Loucy (cell line): ENCODE measurements around the gene TMEM178A.

ENCODE experiments used
- H2AFZ ChIP-seq: fragments of 200-600 bp; sonication (generic); 2 replicates; pipeline ENCODE4 v1.6.0; 2016; ENCODE audit warnings: antibody characterized with exemption, mild to moderate bottlenecking, low read length, moderate library complexity
- H3F3A ChIP-seq: fragments of 200-600 bp; 2 replicates; pipeline ENCODE4 v1.6.0; 2016; ENCODE audit warnings: antibody characterized with exemption, low read depth, mild to moderate bottlenecking
- H3K27me3 ChIP-seq: fragments of 200-600 bp; sonication (generic); 2 replicates; pipeline ENCODE4 v1.6.1; 2014; ENCODE audit warnings: low read length, mild to moderate bottlenecking; ENCODE audit not compliant: insufficient read depth, poor library complexity, severe bottlenecking
- H3K36me3 ChIP-seq: fragments of 200-600 bp; sonication (generic); 2 replicates; pipeline ENCODE4 v1.6.1; 2016; ENCODE audit warnings: low read length; ENCODE audit not compliant: insufficient read depth
- H3K4me1 ChIP-seq: fragments of 200-600 bp; sonication (generic); 2 replicates; pipeline ENCODE4 v1.5.1; 2014; ENCODE audit warnings: low read length, mild to moderate bottlenecking; ENCODE audit not compliant: insufficient read depth, poor library complexity, severe bottlenecking
- H3K4me2 ChIP-seq: fragments of 200-600 bp; sonication (generic); 2 replicates; pipeline ENCODE4 v1.6.0; 2014; ENCODE audit warnings: antibody characterized with exemption, low read length, low read depth, mild to moderate bottlenecking; ENCODE audit not compliant: poor library complexity, severe bottlenecking
- H3K4me3 ChIP-seq: fragments of 200-600 bp; sonication (generic); 2 replicates; pipeline ENCODE4 v1.5.1; 2014; ENCODE audit warnings: low read length, mild to moderate bottlenecking, mixed read lengths; ENCODE audit not compliant: poor library complexity, severe bottlenecking
- H3K79me2 ChIP-seq: fragments of 200-600 bp; sonication (generic); 2 replicates; pipeline ENCODE4 v1.6.1; 2014; ENCODE audit warnings: low read length; ENCODE audit not compliant: insufficient read depth
- H3K9ac ChIP-seq: fragments of 200-600 bp; sonication (generic); 2 replicates; pipeline ENCODE4 v1.6.0; 2014; ENCODE audit warnings: mild to moderate bottlenecking, low read depth, low read length, moderate library complexity; ENCODE audit not compliant: poor library complexity, severe bottlenecking
- H3K9me2 ChIP-seq: fragments of 200-600 bp; sonication (generic); replicated peaks from 2 replicates; pipeline ENCODE4 v1.6.1; 2016; ENCODE audit warnings: low read depth, low read length, mixed read lengths
- H3K9me3 ChIP-seq: fragments of 200-600 bp; sonication (generic); 2 replicates; pipeline ENCODE4 v1.6.1; 2014; ENCODE audit warnings: mild to moderate bottlenecking, antibody characterized with exemption, low read length, low read depth; ENCODE audit not compliant: insufficient read depth
- H4K20me1 ChIP-seq: fragments of 200-600 bp; sonication (generic); 2 replicates; pipeline ENCODE4 v1.6.0; 2014; ENCODE audit warnings: antibody characterized with exemption, low read length, mild to moderate bottlenecking; ENCODE audit not compliant: insufficient read depth, poor library complexity, severe bottlenecking
- EZH2phosphoT487 ChIP-seq: fragments of 200-600 bp; IDR thresholded peaks from 2 replicates; pipeline ENCODE4 v1.6.1; 2018; ENCODE audit warnings: antibody characterized with exemption, mild to moderate bottlenecking, moderate library complexity, borderline replicate concordance
- TF ChIP-seq, protein P1 (sequence below): fragments of 200-600 bp; sonication (generic); conservative IDR thresholded peaks from 2 replicates; pipeline ENCODE4 v1.5.1; 2014; ENCODE audit warnings: mild to moderate bottlenecking, antibody characterized with exemption, low read length

Gene TMEM178A

GRCh38 chr2:39636306-39636705 is 29.4 kb upstream of the TMEM178A start:
- Histone ChIP-seq H3K9ac (no peak overlapping the region), H3K4me1 (no peaks in the 10 kb centered on the region), H3K36me3 (no peaks in the 10 kb centered on the region), H4K20me1 (no peaks in the 10 kb centered on the region), H3K27me3 (no peaks in the 10 kb centered on the region), H3F3A (no peaks in the 10 kb centered on the region), H2AFZ (no peak overlapping the region), H3K4me3 (no peak overlapping the region), H3K79me2 (no peaks in the 10 kb centered on the region), H3K4me2 (no peak overlapping the region), H3K9me2 (no peaks in the 10 kb centered on the region), H3K9me3 (no peaks in the 10 kb centered on the region)
- TF ChIP-seq EZH2phosphoT487 = no peak
- TF ChIP-seq, protein P1, sequence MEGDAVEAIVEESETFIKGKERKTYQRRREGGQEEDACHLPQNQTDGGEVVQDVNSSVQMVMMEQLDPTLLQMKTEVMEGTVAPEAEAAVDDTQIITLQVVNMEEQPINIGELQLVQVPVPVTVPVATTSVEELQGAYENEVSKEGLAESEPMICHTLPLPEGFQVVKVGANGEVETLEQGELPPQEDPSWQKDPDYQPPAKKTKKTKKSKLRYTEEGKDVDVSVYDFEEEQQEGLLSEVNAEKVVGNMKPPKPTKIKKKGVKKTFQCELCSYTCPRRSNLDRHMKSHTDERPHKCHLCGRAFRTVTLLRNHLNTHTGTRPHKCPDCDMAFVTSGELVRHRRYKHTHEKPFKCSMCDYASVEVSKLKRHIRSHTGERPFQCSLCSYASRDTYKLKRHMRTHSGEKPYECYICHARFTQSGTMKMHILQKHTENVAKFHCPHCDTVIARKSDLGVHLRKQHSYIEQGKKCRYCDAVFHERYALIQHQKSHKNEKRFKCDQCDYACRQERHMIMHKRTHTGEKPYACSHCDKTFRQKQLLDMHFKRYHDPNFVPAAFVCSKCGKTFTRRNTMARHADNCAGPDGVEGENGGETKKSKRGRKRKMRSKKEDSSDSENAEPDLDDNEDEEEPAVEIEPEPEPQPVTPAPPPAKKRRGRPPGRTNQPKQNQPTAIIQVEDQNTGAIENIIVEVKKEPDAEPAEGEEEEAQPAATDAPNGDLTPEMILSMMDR = no peak

GRCh38 chr2:39638581-39638980 is 27.1 kb upstream of the TMEM178A start:
- Histone ChIP-seq H3K9me3 (no peaks in the 10 kb centered on the region), H3K4me1 (no peaks in the 10 kb centered on the region), H3K4me2 (no peak overlapping the region), H3K79me2 (no peaks in the 10 kb centered on the region), H4K20me1 (no peaks in the 10 kb centered on the region), H3F3A (no peaks in the 10 kb centered on the region), H3K4me3 (no peak overlapping the region), H3K9ac (no peak overlapping the region), H2AFZ (no peak overlapping the region), H3K9me2 (no peaks in the 10 kb centered on the region), H3K27me3 (no peaks in the 10 kb centered on the region), H3K36me3 (no peaks in the 10 kb centered on the region)
- no peak for TF ChIP-seq EZH2phosphoT487
- TF ChIP-seq, protein P1 = no peak

- Histone ChIP-seq H3K79me2 (no peaks in the 10 kb centered on the region), H3K4me2 (no peak overlapping the region), H2AFZ (no peak overlapping the region), H3K9me3 (no peaks in the 10 kb centered on the region), H3K9me2 (no peaks in the 10 kb centered on the region), H3K36me3 (no peaks in the 10 kb centered on the region), H3K4me3 (no peak overlapping the region), H3K4me1 (no peaks in the 10 kb centered on the region), H4K20me1 (no peaks in the 10 kb centered on the region), H3K9ac (no peak overlapping the region), H3F3A (no peaks in the 10 kb centered on the region), H3K27me3 (no peaks in the 10 kb centered on the region)
- TF ChIP-seq EZH2phosphoT487 = no peak
- TF ChIP-seq, protein P1 = no peak
Observed at GRCh38 chr2:39640107-39640506, 25.6 kb upstream of the TMEM178A start.
